Measurements from ENCODE around the gene NHEJ1.
"Not testable (repeated sequence)": the region's sequence is repeated elsewhere in the genome, so short reads cannot be mapped to it uniquely, and the experiment has no call there.

NHEJ1 gene

GRCh38 chr2:219160186-219161017 lies at the start of gene NHEJ1:
Gene NHEJ1 (minus strand): TSS chr2:219160815. CDS start chr2:219158362, 2,453 bp downstream.
- peak; percentile 81 for DNase-seq

- no peak for DNase-seq
These were observed 48.9 kb upstream of the NHEJ1 start for GRCh38 chr2:219209236-219210195.

- peak; percentile 16 for DNase-seq
These were observed 47.5 kb upstream of the NHEJ1 start for GRCh38 chr2:219207884-219208740.

GRCh38 chr2:219207134-219207883 lies 46.7 kb upstream of the NHEJ1 start:
- DNase-seq, result no peak

- peak; percentile 81 for DNase-seq
These were observed 45.9 kb upstream of the NHEJ1 start, which contains the start of gene ZFAND2B for GRCh38 chr2:219206328-219207133. Gene ZFAND2B (plus strand): TSS chr2:219206782. CDS start chr2:219206988, 206 bp downstream.

GRCh38 chr2:219205981-219206327 lies 45.3 kb upstream of the NHEJ1 start:
- DNase-seq, result no peak

- DNase-seq, result no peak
These were observed 44.5 kb upstream of the NHEJ1 start for GRCh38 chr2:219205165-219205538.

GRCh38 chr2:219204425-219205164 lies 44.0 kb upstream of the NHEJ1 start:
- DNase-seq, result no peak

GRCh38 chr2:219201331-219201730 lies 40.7 kb upstream of the NHEJ1 start:
- not testable (repeated sequence) for DNase-seq

DNA sequence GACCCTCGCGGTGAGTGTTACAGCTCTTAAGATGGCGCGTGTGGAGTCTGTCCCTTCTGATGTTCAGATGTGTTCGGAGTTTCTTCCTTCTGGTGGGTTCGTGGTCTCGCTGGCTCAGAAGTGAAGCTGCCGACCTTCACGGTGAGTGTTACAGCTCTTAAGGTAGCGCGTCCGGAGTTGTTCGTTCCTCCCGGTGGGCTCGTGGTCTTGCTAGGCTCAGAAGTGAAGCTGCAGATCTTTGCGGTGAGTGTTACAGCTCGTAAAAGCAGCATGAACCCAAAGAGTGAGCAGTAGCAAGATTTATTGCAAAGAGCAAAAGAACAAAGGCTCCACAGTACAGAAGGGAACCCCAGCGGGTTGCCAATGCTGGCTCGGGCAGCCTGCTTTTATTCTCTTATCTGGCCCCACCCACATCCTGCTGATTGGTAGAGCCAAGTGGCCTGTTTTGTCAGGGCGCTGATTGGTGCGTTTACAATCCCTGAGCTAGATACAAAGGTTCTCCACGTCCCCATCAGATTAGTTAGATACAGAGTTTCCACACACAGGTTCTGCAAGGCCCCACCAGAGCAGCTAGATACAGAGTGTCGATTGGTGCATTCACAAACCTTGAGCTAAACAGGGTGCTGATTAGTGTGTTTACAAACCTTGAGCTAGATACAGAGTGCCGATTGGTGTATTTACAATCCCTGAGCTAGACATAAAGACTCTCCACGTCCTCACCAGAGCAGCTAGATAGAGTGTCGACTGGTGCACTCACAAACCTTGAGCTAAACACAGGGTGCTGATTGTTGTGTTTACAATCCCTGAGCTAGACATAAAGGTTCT lies 40.1 kb upstream of the NHEJ1 start:
- DNase-seq, result not testable (repeated sequence)

DNA sequence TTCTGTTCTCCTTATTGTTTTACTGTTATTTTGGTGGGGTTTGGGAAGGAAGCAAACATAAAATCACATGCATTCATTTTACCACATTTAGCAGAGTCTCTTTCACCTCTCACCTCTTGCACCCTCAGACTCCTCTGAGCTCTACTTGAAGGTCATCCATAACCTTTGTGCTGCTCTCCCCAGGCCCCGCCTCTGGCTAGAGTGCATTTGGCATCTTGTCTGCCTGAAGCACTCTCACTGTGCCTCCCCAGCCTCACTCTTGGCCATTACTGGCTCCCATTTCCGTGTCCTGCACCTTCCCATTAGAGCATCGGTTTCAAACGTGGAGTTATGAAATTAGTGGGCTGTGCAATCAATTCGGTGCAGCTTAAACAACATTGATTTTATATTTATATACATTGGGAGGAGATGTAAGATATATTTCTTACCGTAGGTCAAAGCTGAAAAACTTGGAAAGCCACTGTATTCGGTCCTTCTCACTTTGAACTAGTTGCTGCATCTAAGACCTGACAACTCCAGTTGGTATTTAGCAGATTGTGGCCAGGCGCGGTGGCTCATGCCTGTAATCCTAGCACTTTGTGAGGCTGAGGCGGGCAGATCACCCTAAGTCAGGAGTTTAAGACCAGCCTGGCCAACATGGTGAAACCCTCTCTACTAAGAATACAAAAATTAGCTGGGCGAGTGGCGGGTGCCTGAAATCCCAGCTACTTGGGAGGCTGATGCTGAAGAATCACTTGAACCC lies 39.0 kb upstream of the NHEJ1 start:
- no peak for DNase-seq

- DNase-seq, result no peak
These were observed 38.4 kb upstream of the NHEJ1 start for GRCh38 chr2:219198974-219199373.

DNA sequence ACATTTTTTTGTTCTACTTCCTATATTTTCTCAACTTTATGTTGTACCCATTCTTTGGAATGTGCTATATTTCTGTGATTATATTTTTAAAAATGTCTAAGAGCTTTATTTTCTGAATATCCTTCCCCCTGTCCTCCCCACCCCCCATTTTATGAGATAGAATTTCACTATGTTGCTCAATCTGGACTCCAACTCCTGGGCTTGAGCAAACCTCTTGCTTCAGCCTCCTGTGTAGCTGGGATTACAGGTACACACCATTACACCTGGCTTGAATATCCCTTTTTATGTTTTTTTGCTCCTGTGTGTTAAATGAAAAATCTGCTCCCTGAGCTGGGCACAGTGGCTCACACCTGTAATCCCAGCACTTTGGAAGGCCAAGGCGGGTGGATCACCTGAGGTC lies 36.8 kb upstream of the NHEJ1 start:
- no peak for DNase-seq

GRCh38 chr2:219186754-219187456 lies 26.3 kb upstream of the NHEJ1 start:
- no peak for DNase-seq

DNA sequence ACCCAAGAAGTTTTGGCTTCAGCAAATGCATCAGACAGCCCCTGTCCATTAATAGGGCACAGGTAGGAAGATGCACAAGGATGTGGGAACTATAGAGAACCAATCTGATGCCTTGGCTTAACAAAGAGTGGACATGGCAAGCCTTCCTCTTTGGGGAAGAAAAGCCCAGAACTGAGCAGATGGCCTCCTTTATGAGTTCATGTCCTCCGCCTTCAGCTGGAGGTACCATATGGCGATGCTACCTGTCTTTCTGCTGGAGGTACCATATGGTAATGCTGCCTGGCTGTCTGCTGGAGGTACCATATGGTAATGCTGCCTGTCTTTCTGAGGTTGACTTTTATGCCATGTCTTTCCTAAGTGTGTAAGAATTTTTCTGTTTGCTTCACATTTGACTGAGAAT lies 23.5 kb upstream of the NHEJ1 start:
- DNase-seq, result peak; percentile 90

DNA sequence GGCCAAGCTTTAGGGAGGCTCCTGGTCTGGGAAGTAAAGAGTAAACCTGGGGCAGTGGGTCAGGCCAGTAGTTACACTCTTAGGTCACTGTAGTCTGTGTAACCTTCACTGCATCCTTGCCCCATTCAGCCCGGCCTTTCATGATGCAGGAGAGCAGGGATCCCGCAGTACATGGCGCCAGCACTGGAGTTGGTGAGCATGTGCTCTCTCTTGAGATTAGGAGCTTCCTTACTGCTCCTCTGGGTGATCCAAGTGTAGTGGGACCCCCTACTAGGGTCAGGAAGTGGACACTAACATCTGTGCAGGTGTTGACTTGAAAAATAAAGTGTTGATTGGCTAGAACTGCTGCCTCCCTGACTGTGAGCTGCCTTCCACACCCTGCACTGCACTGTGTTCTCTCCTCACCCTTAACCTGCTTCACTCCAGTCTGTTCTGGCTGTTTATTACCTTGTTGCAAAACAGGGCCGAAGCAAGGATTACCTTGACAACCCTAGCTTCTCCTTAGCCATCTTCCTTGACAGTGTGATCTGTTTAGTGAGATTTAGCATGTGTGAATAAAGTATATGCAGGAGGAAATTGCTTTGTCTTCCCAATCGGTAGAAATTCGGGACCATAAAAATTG lies 22.6 kb upstream of the NHEJ1 start:
- DNase-seq, result no peak

- DNase-seq, result no peak
These were observed 21.9 kb upstream of the NHEJ1 start for GRCh38 chr2:219182331-219183150.

Measured in DMS 273 treated with DMSO at 0.1 percent for 48 hours (cell line).